ENCODE measurements around the gene RAC3.

The RAC3 gene

DNA sequence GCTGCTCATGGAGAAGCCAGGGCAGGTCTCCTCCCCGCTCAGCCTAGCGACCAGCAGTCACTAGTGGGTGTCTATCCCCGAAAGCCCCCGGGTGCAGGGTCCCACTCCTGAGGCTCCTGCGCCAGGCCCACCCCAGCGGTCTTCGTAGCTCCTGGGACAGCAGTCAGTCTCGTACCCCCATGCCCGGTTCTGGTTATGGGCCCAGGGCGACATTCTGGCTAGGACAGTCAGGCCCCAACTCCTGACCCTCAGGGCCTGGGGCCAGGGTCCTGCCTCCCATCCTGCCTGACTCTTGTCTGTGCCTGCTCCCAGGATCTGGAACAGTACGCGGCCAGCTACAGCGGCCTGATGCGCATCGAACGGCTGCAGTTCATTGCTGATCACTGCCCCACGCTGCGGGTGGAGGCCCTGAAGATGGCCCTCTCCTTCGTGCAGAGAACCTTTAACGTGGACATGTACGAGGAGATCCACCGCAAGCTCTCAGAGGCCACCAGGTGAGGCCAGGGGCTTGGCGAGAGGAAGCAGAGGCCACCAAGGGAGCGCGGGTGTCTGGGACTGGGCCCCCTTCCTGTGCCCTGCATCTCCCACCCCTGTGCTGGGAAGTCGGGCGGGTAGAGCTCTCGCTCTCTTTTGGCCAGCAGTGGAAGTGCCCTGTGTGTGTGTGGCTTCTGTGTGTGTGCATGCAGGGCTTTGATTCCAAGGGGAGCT lies 22.2 kb downstream of the RAC3 start:
- TF ChIP-seq TAF1 (IDR thresholded peaks at IDR 0.05; ENCODE audit: borderline replicate concordance, insufficient read depth, low read length) (no peak), FOXP2 (optimal IDR thresholded peaks at IDR 0.05; ENCODE audit: borderline replicate concordance, extremely low read depth, extremely low read length, insufficient read depth) (no peak), SIN3A (IDR thresholded peaks at IDR 0.05; ENCODE audit: borderline replicate concordance, insufficient read depth, low read length) (no peak), POLR2AphosphoS5 (IDR thresholded peaks at IDR 0.05; ENCODE audit: low read depth, low read length) (no peak)
- TF ChIP-seq, protein P1, sequence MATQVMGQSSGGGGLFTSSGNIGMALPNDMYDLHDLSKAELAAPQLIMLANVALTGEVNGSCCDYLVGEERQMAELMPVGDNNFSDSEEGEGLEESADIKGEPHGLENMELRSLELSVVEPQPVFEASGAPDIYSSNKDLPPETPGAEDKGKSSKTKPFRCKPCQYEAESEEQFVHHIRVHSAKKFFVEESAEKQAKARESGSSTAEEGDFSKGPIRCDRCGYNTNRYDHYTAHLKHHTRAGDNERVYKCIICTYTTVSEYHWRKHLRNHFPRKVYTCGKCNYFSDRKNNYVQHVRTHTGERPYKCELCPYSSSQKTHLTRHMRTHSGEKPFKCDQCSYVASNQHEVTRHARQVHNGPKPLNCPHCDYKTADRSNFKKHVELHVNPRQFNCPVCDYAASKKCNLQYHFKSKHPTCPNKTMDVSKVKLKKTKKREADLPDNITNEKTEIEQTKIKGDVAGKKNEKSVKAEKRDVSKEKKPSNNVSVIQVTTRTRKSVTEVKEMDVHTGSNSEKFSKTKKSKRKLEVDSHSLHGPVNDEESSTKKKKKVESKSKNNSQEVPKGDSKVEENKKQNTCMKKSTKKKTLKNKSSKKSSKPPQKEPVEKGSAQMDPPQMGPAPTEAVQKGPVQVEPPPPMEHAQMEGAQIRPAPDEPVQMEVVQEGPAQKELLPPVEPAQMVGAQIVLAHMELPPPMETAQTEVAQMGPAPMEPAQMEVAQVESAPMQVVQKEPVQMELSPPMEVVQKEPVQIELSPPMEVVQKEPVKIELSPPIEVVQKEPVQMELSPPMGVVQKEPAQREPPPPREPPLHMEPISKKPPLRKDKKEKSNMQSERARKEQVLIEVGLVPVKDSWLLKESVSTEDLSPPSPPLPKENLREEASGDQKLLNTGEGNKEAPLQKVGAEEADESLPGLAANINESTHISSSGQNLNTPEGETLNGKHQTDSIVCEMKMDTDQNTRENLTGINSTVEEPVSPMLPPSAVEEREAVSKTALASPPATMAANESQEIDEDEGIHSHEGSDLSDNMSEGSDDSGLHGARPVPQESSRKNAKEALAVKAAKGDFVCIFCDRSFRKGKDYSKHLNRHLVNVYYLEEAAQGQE (IDR thresholded peaks at IDR 0.05; ENCODE audit: insufficient read depth in 1 of 2, low read depth in 2 of 2, low read length in 2 of 2) = no peak

DNA sequence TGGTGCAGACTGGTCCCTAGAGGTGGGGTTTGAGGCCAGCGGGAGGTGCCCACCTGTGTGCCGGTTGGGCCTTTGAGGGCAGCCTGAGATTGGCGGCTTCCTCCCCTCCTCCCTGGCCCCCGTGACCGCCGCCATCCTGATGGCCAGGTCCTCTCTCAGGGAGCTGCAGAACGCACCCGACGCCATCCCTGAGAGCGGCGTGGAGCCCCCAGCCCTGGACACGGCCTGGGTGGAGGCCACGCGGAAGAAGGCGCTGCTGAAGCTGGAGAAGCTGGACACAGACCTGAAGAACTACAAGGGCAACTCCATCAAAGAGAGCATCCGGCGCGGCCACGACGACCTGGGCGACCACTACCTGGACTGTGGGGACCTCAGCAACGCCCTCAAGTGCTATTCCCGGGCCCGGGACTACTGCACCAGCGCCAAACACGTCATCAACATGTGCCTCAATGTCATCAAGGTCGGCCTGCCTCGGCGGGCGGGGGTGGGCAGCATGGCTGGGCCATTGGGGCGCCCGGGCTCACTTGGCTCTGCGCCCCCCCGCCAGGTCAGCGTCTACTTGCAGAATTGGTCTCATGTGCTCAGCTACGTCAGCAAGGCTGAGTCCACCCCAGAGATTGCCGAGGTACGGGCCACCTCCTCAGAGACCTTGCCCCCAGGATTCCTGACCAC lies 23.0 kb downstream of the RAC3 start:
- TF ChIP-seq FOXP2 (optimal IDR thresholded peaks at IDR 0.05; ENCODE audit: borderline replicate concordance, extremely low read depth, extremely low read length, insufficient read depth) = no peak
- no peak for TF ChIP-seq SIN3A (IDR thresholded peaks at IDR 0.05; ENCODE audit: borderline replicate concordance, insufficient read depth, low read length)
- no peak for TF ChIP-seq TAF1 (IDR thresholded peaks at IDR 0.05; ENCODE audit: borderline replicate concordance, insufficient read depth, low read length)
- TF ChIP-seq, protein P1 (IDR thresholded peaks at IDR 0.05; ENCODE audit: insufficient read depth in 1 of 2, low read depth in 2 of 2, low read length in 2 of 2) = no peak
- TF ChIP-seq POLR2AphosphoS5 (IDR thresholded peaks at IDR 0.05; ENCODE audit: low read depth, low read length) = no peak

DNA sequence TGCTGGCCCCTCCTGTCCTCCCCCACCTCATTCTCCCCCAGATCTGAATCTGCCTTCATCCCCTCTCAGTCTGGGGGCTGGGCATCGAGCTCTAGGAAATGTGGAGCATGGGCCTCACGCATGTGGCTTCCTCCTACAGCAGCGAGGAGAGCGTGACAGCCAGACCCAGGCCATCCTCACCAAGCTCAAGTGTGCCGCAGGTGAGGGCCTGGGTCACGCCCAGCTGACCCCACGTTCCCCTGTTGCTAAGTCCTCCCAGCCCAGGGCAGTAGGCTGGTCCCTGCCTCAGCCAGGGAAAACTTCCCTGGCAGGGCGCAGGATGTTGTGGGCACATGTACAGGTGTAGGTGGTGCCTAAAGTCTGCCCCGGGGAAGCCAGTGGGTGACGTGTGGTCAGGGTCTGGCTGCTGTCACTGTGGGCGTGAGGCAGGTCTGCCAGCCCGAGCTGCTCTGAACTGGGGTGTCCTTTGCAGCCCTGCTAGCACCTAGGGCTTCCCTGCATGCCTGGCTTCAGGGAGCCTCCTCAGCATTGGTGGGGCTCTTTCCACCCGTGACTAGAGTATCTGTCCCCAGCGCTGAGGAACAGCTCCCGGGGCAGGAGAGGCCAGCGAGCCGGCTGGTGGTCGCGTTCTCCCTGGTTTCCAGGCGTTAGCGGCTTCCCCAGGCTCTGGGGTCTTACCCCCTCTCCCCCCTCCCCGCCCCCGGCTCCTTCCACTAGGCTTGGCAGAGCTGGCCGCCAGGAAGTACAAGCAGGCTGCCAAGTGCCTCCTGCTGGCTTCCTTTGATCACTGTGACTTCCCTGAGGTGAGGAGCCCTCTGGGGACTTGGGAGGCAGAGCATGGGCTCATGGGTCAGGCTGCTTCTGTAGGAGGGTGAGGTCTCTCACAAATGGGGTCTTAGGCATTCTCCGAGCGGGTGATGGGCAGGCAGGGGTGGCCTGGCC lies 23.8 kb downstream of the RAC3 start:
- no peak for TF ChIP-seq SIN3A (IDR thresholded peaks at IDR 0.05; ENCODE audit: borderline replicate concordance, insufficient read depth, low read length)

DNA sequence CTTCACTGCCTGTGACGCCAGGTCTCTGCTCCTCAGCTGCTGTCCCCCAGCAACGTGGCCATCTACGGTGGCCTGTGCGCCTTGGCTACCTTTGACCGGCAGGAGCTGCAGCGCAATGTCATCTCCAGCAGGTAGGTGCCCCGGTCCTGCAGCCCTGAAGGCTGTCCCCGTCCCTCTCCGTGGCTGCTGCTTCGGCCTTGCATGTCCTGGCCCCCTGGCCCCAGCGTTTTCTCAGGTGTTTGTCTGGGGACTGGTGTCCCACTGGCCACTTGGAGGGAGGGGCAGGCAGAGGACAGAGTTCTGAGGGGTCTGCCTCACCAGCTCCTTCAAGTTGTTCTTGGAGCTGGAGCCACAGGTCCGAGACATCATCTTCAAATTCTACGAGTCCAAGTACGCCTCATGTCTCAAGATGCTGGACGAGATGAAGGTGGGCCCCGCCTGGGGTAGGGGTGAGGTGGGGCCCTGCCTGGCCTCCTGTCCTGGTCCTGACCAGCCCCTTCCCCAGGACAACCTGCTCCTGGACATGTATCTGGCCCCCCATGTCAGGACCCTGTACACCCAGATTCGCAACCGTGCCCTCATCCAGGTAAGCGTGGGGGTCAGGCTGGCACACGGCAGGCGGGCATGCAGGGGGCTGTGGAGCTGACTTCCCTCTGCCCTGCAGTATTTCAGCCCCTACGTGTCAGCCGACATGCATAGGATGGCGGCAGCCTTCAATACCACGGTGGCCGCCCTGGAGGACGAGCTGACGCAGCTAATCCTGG lies 24.7 kb downstream of the RAC3 start:
- TF ChIP-seq FOXP2 (optimal IDR thresholded peaks at IDR 0.05; ENCODE audit: borderline replicate concordance, extremely low read depth, extremely low read length, insufficient read depth) = no peak
- no peak for TF ChIP-seq POLR2AphosphoS5 (IDR thresholded peaks at IDR 0.05; ENCODE audit: low read depth, low read length)
- TF ChIP-seq TAF1 (IDR thresholded peaks at IDR 0.05; ENCODE audit: borderline replicate concordance, insufficient read depth, low read length) = no peak
- TF ChIP-seq, protein P1 (IDR thresholded peaks at IDR 0.05; ENCODE audit: insufficient read depth in 1 of 2, low read depth in 2 of 2, low read length in 2 of 2) = no peak

Data from PFSK-1 (cell line).